GM12892 (cell line): ENCODE data around the gene OSBPL3.

Experiments used
- POLR2A ChIP-seq: IDR thresholded peaks from 2 replicates; pipeline ENCODE4 v1.6.1; 2011; ENCODE audit warnings: low read depth, low read length, control low read depth
- POLR2AphosphoS5 ChIP-seq: IDR thresholded peaks from 2 replicates; pipeline ENCODE4 v1.6.1; 2011; ENCODE audit warnings: low read depth, low read length, control low read depth

- no peak for TF ChIP-seq POLR2AphosphoS5
- no peak for TF ChIP-seq POLR2A
Observed at GRCh38 chr7:24899161-24899560, 80.8 kb downstream of the OSBPL3 start.
